ENCODE measurements around the gene GTPBP6.

DNA sequence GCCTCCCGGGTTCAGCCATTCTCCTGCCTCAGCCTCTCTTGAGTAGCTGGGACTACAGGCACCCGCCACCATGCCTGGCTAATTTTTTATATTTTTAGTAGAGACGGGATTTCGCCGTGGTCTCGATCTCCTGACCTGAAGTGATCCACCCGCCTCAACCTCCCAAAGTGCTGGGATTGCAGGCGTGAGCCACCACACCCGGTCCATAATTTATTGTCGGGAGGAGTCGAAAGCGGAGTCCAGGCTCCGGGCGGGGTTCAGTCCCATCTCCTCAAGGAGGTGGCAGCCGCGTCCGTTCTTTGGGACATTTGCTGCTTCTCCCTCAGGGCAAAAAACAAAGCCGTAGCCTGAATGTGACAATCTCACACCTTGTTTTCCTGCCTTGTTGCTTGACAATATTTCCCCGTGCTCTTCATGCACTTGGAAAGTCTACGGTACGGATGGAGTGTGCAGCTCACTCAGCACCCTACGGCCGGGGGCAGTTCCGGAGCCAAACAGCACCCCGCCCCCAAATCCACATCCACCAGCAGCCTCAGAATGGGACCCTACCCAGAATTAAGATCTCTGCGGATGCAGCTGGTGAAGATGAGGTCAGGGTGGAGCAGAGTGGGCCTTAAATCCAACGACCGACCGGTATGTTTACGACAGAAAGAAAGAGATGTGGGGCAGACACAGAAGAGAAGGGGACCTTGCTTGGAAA, 9.6 kb downstream of the GTPBP6 start:
- TF ChIP-seq, protein P1, sequence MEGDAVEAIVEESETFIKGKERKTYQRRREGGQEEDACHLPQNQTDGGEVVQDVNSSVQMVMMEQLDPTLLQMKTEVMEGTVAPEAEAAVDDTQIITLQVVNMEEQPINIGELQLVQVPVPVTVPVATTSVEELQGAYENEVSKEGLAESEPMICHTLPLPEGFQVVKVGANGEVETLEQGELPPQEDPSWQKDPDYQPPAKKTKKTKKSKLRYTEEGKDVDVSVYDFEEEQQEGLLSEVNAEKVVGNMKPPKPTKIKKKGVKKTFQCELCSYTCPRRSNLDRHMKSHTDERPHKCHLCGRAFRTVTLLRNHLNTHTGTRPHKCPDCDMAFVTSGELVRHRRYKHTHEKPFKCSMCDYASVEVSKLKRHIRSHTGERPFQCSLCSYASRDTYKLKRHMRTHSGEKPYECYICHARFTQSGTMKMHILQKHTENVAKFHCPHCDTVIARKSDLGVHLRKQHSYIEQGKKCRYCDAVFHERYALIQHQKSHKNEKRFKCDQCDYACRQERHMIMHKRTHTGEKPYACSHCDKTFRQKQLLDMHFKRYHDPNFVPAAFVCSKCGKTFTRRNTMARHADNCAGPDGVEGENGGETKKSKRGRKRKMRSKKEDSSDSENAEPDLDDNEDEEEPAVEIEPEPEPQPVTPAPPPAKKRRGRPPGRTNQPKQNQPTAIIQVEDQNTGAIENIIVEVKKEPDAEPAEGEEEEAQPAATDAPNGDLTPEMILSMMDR (IDR thresholded peaks at IDR 0.05) = no peak
- TF ChIP-seq POLR2A (IDR thresholded peaks at IDR 0.05) = no peak
